MM.1S (cell line): ENCODE measurements around the gene NDUFAF8.

ENCODE experiments used
- CTCF ChIP-seq: fragments of 300-600 bp; sonication (generic); IDR thresholded peaks from 2 replicates; pipeline ENCODE4 v1.5.1; 2016; ENCODE audit warnings: antibody characterized with exemption, low read length, mixed read lengths
- EZH2 ChIP-seq: fragments of 300-600 bp; sonication (generic); optimal IDR thresholded peaks from 2 replicates; pipeline ENCODE3; 2017; ENCODE audit warnings: low read depth, mild to moderate bottlenecking, antibody characterized with exemption, low read length, mixed read lengths
- EZH2phosphoT487 ChIP-seq: fragments of 300-600 bp; sonication (generic); IDR thresholded peaks from 2 replicates; pipeline ENCODE4 v1.6.1; 2018; ENCODE audit warnings: antibody characterized with exemption, low read length

GRCh38 chr17:81230043-81230820 lies 8.9 kb upstream of the NDUFAF8 start:
- TF ChIP-seq EZH2, result no peak
- TF ChIP-seq CTCF, result peak; percentile 21; the same call in 1 of the 2 replicates
- TF ChIP-seq EZH2phosphoT487, result no peak
